ENCODE measurements around the gene AFMID.
"Not testable (repeated sequence)": the region's sequence is repeated elsewhere in the genome, so short reads cannot be mapped to it uniquely, and the experiment has no call there.

Gene AFMID

GRCh38 chr17:78164748-78165607 lies 22.2 kb upstream of the AFMID start:
- no peak overlapping the region for H3K4me3 ChIP-seq (ENCODE audit: low read length)
- no peaks in the 10 kb centered on the region for H3K27me3 ChIP-seq (ENCODE audit: insufficient read depth, low read length)
- H3K27ac ChIP-seq (ENCODE audit: low read length) = no peak overlapping the region
- no peaks in the 10 kb centered on the region for H3K4me1 ChIP-seq (ENCODE audit: insufficient read depth, low read length)
- H3K9me3 ChIP-seq (ENCODE audit: insufficient read depth, low read depth, low read length) = no peaks in the 10 kb centered on the region
- no peaks in the 10 kb centered on the region for H3K36me3 ChIP-seq (ENCODE audit: insufficient read depth, low read depth, low read length)
- no peak overlapping the region for H3K9ac ChIP-seq (ENCODE audit: low read depth, low read length)

GRCh38 chr17:78166416-78166815 lies 20.7 kb upstream of the AFMID start:
- Histone ChIP-seq H3K9ac (ENCODE audit: low read depth, low read length) (no peak overlapping the region), H3K4me1 (ENCODE audit: insufficient read depth, low read length) (no peaks in the 10 kb centered on the region), H3K4me3 (ENCODE audit: low read length) (no peak overlapping the region), H3K9me3 (ENCODE audit: insufficient read depth, low read depth, low read length) (no peaks in the 10 kb centered on the region), H3K27ac (ENCODE audit: low read length) (no peak overlapping the region), H3K36me3 (ENCODE audit: insufficient read depth, low read depth, low read length) (no peaks in the 10 kb centered on the region), H3K27me3 (ENCODE audit: insufficient read depth, low read length) (no peaks in the 10 kb centered on the region)

DNA sequence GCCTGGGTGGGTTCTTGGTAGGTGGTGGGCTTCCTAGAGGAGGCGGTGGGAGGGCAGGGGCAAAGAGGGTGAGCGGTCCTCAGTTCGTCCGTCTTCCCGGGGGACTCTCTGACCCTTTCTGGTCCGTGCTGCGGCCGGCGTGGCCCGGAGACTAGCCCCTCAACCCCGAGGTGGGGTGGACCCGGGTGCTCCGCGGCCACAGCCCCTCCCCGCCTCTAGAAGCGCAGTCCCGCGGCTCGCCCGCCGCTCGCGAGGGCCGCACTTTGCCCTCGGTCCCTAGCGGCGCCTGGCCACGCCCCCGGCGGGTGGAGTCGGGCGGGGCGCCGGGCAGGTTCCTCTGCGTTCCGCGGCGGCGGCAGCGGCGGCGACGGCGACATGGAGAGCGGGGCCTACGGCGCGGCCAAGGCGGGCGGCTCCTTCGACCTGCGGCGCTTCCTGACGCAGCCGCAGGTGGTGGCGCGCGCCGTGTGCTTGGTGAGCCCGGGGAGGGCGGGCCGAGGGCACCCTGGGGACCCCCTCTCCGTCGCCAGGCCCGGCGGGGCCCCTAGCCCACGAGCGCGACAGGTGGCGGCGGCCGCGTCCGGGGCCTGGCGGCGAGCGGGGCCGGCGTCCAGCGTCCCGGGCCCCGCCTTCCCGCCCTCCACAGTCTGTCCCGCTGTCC lies 18.8 kb upstream of the AFMID start, which contains the start of gene SYNGR2:
Gene SYNGR2, plus strand, starts transcription at position 340 of the 661 bp plus-strand sequence. Its CDS starts 36 bp downstream, at position 376.
- peaks cover 5% of the 10 kb centered on the region; the same call in 1 of the 2 replicates for H3K36me3 ChIP-seq (ENCODE audit: insufficient read depth, low read depth, low read length)
- no peaks in the 10 kb centered on the region for H3K27me3 ChIP-seq (ENCODE audit: insufficient read depth, low read length)
- H3K4me1 ChIP-seq (ENCODE audit: insufficient read depth, low read length) = peaks cover 11% of the 10 kb centered on the region
- peak within 1 kb of the TSS; percentile 37; the same call in 1 of the 2 replicates for H3K9ac ChIP-seq (ENCODE audit: low read depth, low read length)
- H3K4me3 ChIP-seq (ENCODE audit: low read length) = peak within 1 kb of the TSS; percentile 69
- no peaks in the 10 kb centered on the region for H3K9me3 ChIP-seq (ENCODE audit: insufficient read depth, low read depth, low read length)
- no peak within 1 kb of the TSS for H3K27ac ChIP-seq (ENCODE audit: low read length)

DNA sequence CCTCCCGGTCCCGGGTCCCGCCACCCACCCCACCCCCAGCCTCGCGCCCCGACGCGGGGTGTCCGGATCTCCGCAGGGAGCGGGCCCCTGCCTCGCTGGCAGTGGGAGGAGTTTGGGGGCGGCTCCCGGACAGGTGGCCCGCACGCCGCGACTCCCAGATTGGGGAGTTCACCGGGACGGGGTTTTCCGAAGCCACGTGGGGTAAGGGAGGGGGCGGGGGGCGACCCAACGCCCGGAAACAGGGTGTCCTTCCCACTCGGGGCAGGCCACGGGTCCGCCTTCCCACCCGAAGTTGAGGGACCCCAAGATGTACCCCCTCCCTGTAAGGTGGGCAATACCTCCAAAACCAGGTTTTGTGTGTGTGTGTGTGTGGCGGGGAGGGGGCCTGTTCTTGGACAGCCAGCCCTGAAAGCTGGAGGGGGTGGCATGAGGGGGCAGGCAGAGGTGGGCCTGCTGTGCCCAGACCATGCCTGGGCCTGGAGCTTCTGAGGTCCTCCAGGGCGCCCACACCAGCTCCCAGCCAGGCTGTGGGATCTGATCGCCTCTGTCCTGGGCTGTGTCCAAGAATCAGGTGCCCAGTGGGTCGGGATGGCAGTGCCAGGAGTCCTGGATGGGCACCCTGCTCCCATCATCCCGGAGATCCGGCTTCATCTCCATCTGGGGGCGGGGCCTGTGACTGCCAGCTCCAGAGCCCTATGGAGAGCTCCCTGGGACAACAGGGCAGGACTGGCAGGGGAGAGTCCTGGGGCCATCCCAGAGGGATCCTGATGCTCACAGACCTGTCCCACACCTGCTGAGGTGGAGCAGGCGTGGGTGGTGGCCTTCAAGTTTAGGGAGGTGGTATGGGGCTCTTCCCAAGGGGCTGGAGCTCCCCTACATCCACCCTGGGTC lies 18.0 kb upstream of the AFMID start:
- no peak overlapping the region for H3K27ac ChIP-seq (ENCODE audit: low read length)
- peak overlapping the region; percentile 69 for H3K4me3 ChIP-seq (ENCODE audit: low read length)
- peak overlapping the region; percentile 27; the same call in 1 of the 2 replicates for H3K9ac ChIP-seq (ENCODE audit: low read depth, low read length)
- no peaks in the 10 kb centered on the region for H3K27me3 ChIP-seq (ENCODE audit: insufficient read depth, low read length)
- H3K36me3 ChIP-seq (ENCODE audit: insufficient read depth, low read depth, low read length) = peaks cover 13% of the 10 kb centered on the region
- H3K4me1 ChIP-seq (ENCODE audit: insufficient read depth, low read length) = peaks cover 11% of the 10 kb centered on the region
- H3K9me3 ChIP-seq (ENCODE audit: insufficient read depth, low read depth, low read length) = no peaks in the 10 kb centered on the region

- Histone ChIP-seq H3K4me1 (ENCODE audit: insufficient read depth, low read length) (peaks cover 11% of the 10 kb centered on the region), H3K4me3 (ENCODE audit: low read length) (no peak overlapping the region), H3K27me3 (ENCODE audit: insufficient read depth, low read length) (no peaks in the 10 kb centered on the region), H3K27ac (ENCODE audit: low read length) (no peak overlapping the region), H3K9me3 (ENCODE audit: insufficient read depth, low read depth, low read length) (no peaks in the 10 kb centered on the region), H3K36me3 (ENCODE audit: insufficient read depth, low read depth, low read length) (peaks cover 30% of the 10 kb centered on the region), H3K9ac (ENCODE audit: low read depth, low read length) (no peak overlapping the region)
Measured at GRCh38 chr17:78170692-78171590, 16.2 kb upstream of the AFMID start.

- Histone ChIP-seq H3K36me3 (ENCODE audit: insufficient read depth, low read depth, low read length) (peaks cover 36% of the 10 kb centered on the region), H3K4me1 (ENCODE audit: insufficient read depth, low read length) (peaks cover 12% of the 10 kb centered on the region)
- not testable (repeated sequence) for H3K4me3 ChIP-seq (ENCODE audit: low read length); H3K27ac ChIP-seq (ENCODE audit: low read length); H3K9ac ChIP-seq (ENCODE audit: low read depth, low read length); H3K9me3 ChIP-seq (ENCODE audit: insufficient read depth, low read depth, low read length); H3K27me3 ChIP-seq (ENCODE audit: insufficient read depth, low read length)
Measured at GRCh38 chr17:78171591-78172248, 15.4 kb upstream of the AFMID start.

- Histone ChIP-seq H3K4me1 (ENCODE audit: insufficient read depth, low read length) (peaks cover 15% of the 10 kb centered on the region), H3K4me3 (ENCODE audit: low read length) (no peak overlapping the region), H3K36me3 (ENCODE audit: insufficient read depth, low read depth, low read length) (peaks cover 43% of the 10 kb centered on the region), H3K9me3 (ENCODE audit: insufficient read depth, low read depth, low read length) (no peaks in the 10 kb centered on the region), H3K27me3 (ENCODE audit: insufficient read depth, low read length) (no peaks in the 10 kb centered on the region), H3K9ac (ENCODE audit: low read depth, low read length) (peak overlapping the region; percentile 20; the same call in 1 of the 2 replicates), H3K27ac (ENCODE audit: low read length) (no peak overlapping the region)
Measured at GRCh38 chr17:78172249-78173051, 14.7 kb upstream of the AFMID start.

- no peak overlapping the region for H3K4me3 ChIP-seq (ENCODE audit: low read length)
- H3K27ac ChIP-seq (ENCODE audit: low read length) = no peak overlapping the region
- H3K36me3 ChIP-seq (ENCODE audit: insufficient read depth, low read depth, low read length) = peaks cover 47% of the 10 kb centered on the region
- H3K4me1 ChIP-seq (ENCODE audit: insufficient read depth, low read length) = peaks cover 15% of the 10 kb centered on the region
- H3K27me3 ChIP-seq (ENCODE audit: insufficient read depth, low read length) = no peaks in the 10 kb centered on the region
- H3K9me3 ChIP-seq (ENCODE audit: insufficient read depth, low read depth, low read length) = no peaks in the 10 kb centered on the region
- H3K9ac ChIP-seq (ENCODE audit: low read depth, low read length) = no peak overlapping the region
Measured at GRCh38 chr17:78173097-78173715, 14.0 kb upstream of the AFMID start.

DNA sequence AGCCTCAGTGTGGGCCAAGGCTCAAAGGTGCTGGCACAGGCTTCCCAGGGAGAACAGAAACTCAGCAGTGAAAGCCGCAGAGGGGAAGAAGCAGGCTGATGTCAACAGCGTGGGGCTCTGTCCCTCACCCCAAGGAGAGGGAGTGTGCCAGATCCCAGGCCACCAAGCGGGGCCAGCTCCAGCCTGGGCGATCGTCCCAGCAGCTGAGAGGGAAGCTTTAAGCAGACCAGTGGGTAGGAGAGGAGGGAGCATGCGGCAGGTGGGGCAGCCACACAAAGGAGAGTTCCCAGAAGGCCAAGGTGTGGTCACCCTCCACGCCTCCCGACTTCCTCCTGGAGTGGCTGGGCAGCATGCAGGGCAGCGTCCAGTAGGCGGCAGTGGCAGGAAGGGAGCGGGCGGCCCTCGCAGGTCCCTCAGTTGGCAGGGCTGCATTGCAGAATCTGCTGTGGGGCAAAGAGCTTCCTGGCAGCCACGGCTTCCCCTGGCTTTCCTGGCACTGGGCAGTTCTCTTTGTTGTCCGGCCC lies 12.8 kb upstream of the AFMID start:
- Histone ChIP-seq H3K9ac (ENCODE audit: low read depth, low read length) (no peak overlapping the region), H3K27ac (ENCODE audit: low read length) (no peak overlapping the region), H3K36me3 (ENCODE audit: insufficient read depth, low read depth, low read length) (peaks cover 59% of the 10 kb centered on the region), H3K9me3 (ENCODE audit: insufficient read depth, low read depth, low read length) (no peaks in the 10 kb centered on the region), H3K4me1 (ENCODE audit: insufficient read depth, low read length) (peaks cover 15% of the 10 kb centered on the region), H3K4me3 (ENCODE audit: low read length) (no peak overlapping the region), H3K27me3 (ENCODE audit: insufficient read depth, low read length) (no peaks in the 10 kb centered on the region)
